IPS-15b (cell line): Measurements from ENCODE around the gene PNKD.

Experiments
- H3K27me3 ChIP-seq: one replicate; pipeline ENCODE4 v1.6.1; 2013; ENCODE audit warnings: low read length; ENCODE audit not compliant: control insufficient read depth, insufficient read depth
- H3K36me3 ChIP-seq: one replicate; pipeline ENCODE4 v1.6.1; 2013; ENCODE audit warnings: low read length; ENCODE audit not compliant: control insufficient read depth, insufficient read depth
- H3K4me1 ChIP-seq: one replicate; pipeline ENCODE4 v1.6.1; 2013; ENCODE audit warnings: mild to moderate bottlenecking, low read length; ENCODE audit not compliant: control insufficient read depth, insufficient read depth
- H3K4me3 ChIP-seq: one replicate; pipeline ENCODE4 v1.5.1; 2013; ENCODE audit warnings: low read depth, low read length
- H3K9ac ChIP-seq: one replicate; pipeline ENCODE4 v1.6.1; 2013; ENCODE audit warnings: low read depth, mild to moderate bottlenecking, low read length
- H3K9me3 ChIP-seq: one replicate; pipeline ENCODE4 v1.6.1; 2013; ENCODE audit warnings: mild to moderate bottlenecking, low read length; ENCODE audit not compliant: control insufficient read depth, insufficient read depth

Gene PNKD

DNA sequence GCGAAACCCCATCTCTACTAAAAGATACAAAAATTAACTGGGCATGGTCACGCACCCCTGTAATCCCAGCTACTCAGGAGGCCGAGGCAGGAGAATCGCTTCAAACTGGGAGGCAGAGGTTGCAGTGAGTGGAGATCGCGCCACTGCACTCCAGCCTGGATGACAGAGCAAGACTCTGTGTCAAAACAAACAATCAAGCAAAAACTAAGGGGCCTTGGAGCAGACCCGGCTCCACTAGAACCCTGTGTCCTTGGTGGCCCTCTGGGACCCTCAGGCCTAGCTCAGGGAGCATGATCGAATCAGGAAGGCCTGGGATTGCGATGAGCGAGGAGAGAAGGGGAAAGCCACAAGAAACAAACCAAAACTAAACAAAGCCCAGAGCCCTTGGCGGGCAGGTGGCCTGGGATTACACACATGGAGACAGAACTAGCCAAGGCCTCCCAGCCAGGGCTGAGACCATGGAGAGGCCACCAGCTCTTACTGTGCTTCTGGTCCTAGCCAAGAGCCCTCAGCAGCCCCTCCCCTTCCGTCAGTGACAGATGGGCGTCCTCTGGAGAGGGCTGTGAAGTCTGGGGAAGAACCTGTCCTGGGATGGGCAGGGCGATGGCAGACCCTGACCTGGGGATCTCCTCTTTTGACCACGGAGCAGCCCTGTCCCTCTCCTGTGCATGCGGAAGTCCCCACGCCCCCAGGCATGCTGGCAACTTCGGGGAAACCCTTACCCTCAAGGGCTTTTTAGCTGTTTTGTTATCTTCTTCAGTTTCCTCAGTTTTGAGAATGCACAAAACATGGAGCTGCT, 58.9 kb downstream of the PNKD start:
- Histone ChIP-seq H3K36me3 (no peaks in the 10 kb centered on the region), H3K9me3 (no peaks in the 10 kb centered on the region), H3K9ac (no peak overlapping the region), H3K4me3 (no peak overlapping the region), H3K4me1 (peaks cover 2% of the 10 kb centered on the region), H3K27me3 (no peaks in the 10 kb centered on the region)

DNA sequence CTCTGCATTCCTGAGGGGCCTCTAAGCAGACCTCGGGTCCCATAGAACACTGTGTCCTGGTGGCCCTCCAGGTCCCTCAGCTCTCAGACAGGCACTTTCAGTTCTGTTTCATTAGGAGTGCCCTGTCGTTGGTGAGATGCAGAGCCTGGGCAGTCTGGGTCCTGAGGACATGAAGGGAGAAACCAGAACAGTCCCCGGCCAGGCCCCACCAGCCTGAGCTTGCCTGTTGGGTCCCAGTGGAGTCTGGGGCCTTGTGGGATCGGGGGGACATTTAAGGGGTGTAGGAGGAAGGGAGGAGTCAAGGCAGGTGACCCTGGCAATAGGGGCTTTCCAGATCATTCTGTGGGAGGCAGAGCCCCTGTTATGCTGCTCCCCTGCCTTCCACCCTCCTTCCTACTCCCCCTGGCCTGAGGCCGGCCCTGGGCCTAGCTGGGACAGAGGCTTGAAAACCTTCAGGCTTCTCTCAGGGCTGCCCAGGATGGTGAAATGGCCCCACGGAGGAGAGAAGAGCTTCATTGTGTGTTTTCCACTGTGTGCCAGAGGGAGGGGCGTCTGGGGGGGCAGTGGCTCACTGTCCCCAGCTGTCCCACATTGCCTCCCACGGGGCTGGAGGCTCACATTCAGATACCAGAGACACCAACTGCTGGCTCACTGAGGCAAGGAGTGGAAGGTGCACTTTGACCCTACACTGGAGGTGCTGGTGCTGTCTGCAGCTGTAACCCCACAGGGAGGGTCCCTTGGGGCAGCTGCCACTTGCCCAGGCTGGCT, 59.7 kb downstream of the PNKD start:
- H3K36me3 ChIP-seq = no peaks in the 10 kb centered on the region
- no peaks in the 10 kb centered on the region for H3K27me3 ChIP-seq
- H3K9ac ChIP-seq = no peak overlapping the region
- no peaks in the 10 kb centered on the region for H3K9me3 ChIP-seq
- H3K4me1 ChIP-seq = no peaks in the 10 kb centered on the region
- H3K4me3 ChIP-seq = no peak overlapping the region

DNA sequence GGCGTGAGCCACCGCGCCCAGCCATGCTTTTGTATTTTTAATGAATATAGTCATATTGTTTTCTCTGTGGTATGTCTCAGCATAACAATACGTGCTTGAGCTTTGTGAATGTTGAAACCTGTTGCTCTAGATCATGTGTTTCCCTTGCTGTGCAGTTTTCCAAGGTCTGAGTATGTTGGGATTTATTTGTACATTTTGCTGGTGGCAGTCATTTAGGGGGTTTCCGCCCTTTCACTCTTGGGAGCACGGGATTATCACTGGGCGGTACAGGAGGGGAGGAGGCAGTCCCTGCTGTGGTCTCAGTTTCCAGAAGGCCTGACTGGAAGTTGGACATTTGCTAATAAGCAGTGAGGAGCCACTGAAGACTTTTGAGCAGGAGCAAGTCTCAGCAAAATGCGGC, 61.4 kb downstream of the PNKD start:
- H3K36me3 ChIP-seq = no peaks in the 10 kb centered on the region
- no peaks in the 10 kb centered on the region for H3K9me3 ChIP-seq
- no peaks in the 10 kb centered on the region for H3K4me1 ChIP-seq
- H3K9ac ChIP-seq = no peak overlapping the region
- H3K4me3 ChIP-seq = no peak overlapping the region
- H3K27me3 ChIP-seq = no peaks in the 10 kb centered on the region

DNA sequence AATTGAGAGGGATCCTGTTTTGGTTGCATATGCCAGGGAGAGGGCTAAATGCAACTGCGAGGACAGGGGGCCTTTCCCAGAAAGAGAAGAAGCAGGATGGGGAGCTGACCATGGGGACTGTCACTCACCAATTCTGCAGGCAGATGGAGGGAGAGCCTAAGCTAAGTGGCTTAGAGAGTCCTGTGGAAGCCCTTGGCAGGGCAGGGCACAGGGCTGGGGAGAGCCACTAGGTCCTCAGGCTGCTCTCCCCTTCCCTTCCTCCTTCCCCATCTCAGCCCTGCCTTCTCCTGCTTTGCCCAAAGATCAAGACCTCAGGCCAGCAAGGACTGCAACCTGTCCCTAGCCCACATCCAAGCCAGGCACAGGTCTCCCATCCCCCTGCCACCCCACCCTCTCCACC, 62.0 kb downstream of the PNKD start:
- Histone ChIP-seq H3K9ac (no peak overlapping the region), H3K4me3 (no peak overlapping the region), H3K36me3 (no peaks in the 10 kb centered on the region), H3K9me3 (no peaks in the 10 kb centered on the region), H3K27me3 (no peaks in the 10 kb centered on the region), H3K4me1 (no peaks in the 10 kb centered on the region)

DNA sequence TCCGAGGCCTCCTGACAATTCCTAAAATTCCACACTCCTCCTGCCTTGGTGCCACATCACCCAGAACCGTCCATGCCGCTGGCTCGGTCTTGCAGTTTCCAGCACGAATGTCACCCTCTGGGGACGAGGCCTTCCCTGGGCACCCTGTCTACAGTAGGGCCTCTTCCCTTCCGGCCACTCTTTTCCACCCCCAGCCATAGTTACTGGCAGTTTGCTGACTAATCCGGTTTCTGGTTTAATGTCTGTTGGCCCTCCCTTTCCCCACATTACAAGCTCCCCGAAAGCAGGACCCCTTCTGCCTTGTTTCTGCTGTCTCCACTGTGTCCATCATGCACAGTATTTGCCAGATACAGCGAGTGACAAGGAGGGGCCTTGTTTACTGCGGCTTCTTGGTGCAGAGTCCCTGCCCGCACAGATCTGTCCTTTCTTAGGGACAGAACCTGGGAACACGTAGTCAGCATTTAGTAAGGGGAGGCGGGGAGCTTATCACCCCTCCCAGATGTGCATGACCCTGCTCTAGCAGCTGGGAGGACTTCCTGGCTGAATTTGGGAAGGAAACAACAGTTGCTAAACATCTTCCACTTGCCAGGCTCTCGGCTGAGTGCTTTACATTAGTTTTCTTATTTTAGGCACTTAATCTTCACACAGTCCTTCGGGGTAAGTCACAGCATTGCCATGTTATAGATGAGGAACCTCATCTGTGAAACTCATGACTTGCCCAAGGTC, 62.8 kb downstream of the PNKD start:
- Histone ChIP-seq H3K9ac (no peak overlapping the region), H3K27me3 (no peaks in the 10 kb centered on the region), H3K36me3 (no peaks in the 10 kb centered on the region), H3K4me3 (no peak overlapping the region), H3K9me3 (no peaks in the 10 kb centered on the region), H3K4me1 (no peaks in the 10 kb centered on the region)

DNA sequence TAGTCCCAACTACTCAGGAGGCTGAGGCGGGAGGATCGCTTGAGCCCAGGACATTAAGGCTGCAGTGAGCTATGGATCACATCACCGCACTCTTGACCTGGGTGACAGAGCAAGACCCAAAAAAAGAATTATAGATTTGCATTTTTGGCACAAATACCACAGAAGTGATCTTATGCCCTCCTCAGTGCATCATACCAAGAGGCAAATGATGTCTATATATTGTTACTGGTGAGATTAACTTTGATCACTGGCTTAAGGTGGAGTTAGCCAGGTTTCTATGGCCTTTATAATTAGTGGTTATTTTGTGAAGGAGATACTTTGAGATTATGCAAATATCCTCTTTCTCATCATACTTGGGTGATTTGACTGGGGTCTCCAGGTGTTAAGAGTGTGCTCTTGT, 64.2 kb downstream of the PNKD start:
- no peaks in the 10 kb centered on the region for H3K4me1 ChIP-seq
- H3K27me3 ChIP-seq = no peaks in the 10 kb centered on the region
- no peaks in the 10 kb centered on the region for H3K9me3 ChIP-seq
- H3K4me3 ChIP-seq = no peak overlapping the region
- no peak overlapping the region for H3K9ac ChIP-seq
- H3K36me3 ChIP-seq = no peaks in the 10 kb centered on the region

DNA sequence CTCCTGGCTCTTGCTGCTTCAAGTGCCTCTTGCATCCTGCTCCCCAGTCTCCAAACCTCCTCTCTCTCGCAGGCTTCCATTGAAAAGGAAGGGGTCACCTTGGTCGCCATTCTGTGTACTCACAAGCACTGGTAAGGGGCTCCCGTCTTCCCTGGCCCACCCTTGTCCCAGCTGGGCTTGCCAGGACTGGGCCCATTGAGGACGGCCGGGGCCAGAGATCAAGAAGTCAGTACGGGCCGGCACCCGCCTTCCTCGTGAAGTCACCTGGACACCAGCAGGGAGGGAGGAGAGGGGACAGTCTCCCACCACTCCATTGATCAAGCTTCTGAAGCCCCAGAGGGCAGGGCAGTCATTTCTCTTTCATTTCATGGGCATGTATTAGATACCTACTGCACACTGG, 70.3 kb downstream of the PNKD start:
- no peaks in the 10 kb centered on the region for H3K27me3 ChIP-seq
- no peak overlapping the region for H3K4me3 ChIP-seq
- no peaks in the 10 kb centered on the region for H3K9me3 ChIP-seq
- no peaks in the 10 kb centered on the region for H3K36me3 ChIP-seq
- H3K4me1 ChIP-seq = no peaks in the 10 kb centered on the region
- H3K9ac ChIP-seq = no peak overlapping the region

DNA sequence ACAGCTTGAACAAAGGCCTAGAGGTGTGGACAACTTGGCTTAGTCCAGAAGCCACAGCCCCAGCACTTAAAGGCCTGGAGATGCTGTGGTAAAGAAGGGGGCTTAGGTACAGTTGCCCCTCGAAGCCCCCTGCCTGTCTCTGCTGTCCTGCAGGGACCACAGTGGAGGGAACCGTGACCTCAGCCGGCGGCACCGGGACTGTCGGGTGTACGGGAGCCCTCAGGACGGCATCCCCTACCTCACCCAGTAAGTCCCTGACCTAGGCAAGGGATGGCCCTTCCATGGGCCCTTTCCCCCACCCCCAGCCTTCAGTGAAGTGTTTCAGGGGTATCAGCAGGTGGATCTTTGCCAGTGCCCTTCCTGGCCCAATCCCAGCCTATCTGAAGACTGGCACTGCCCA, 71.1 kb downstream of the PNKD start:
- H3K9me3 ChIP-seq = no peaks in the 10 kb centered on the region
- H3K4me3 ChIP-seq = no peak overlapping the region
- no peaks in the 10 kb centered on the region for H3K36me3 ChIP-seq
- H3K9ac ChIP-seq = no peak overlapping the region
- H3K27me3 ChIP-seq = no peaks in the 10 kb centered on the region
- no peaks in the 10 kb centered on the region for H3K4me1 ChIP-seq

DNA sequence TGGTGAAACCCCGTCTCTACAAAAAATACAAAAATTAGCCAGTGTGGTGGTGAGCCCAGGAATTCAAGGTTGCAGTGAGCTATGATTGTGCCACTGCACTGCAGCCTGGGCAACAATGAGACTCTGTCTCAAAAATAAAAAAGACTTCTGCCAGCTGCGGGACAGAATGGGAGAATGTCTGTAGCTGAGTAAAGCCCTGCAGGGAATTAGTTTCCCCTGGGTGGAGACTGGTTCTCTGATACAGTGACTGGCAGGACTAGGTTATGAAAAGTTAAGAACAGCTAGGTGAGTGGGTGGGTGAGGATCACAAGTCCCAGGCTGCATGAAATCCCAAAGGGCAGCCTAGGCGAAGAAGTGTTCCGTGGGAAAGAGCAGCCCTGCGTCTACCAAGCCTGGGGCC, 72.5 kb downstream of the PNKD start:
- no peaks in the 10 kb centered on the region for H3K4me1 ChIP-seq
- H3K9ac ChIP-seq = no peak overlapping the region
- no peak overlapping the region for H3K4me3 ChIP-seq
- H3K36me3 ChIP-seq = no peaks in the 10 kb centered on the region
- no peaks in the 10 kb centered on the region for H3K9me3 ChIP-seq
- H3K27me3 ChIP-seq = no peaks in the 10 kb centered on the region

DNA sequence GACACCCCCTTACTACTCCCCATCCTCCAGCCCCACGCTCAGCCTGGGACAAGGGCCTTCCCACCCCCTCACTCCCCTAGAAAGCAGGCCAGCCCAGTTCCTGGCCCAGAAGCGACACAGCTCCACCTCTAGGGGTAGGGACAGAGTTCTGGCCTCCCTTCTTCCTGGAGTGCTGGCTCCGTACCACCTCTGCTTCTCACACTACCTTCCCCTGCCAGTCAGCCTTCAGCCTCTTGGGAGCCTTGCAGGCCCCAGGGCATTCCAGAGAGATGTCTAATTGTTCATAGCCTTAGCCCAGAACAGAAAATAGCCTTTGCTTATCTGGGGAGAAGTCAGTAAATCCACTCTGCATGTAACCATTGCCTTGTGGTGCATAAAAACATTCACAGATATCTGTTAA, 73.3 kb downstream of the PNKD start:
- no peaks in the 10 kb centered on the region for H3K4me1 ChIP-seq
- H3K9ac ChIP-seq = no peak overlapping the region
- no peaks in the 10 kb centered on the region for H3K9me3 ChIP-seq
- no peaks in the 10 kb centered on the region for H3K27me3 ChIP-seq
- H3K36me3 ChIP-seq = no peaks in the 10 kb centered on the region
- no peak overlapping the region for H3K4me3 ChIP-seq

DNA sequence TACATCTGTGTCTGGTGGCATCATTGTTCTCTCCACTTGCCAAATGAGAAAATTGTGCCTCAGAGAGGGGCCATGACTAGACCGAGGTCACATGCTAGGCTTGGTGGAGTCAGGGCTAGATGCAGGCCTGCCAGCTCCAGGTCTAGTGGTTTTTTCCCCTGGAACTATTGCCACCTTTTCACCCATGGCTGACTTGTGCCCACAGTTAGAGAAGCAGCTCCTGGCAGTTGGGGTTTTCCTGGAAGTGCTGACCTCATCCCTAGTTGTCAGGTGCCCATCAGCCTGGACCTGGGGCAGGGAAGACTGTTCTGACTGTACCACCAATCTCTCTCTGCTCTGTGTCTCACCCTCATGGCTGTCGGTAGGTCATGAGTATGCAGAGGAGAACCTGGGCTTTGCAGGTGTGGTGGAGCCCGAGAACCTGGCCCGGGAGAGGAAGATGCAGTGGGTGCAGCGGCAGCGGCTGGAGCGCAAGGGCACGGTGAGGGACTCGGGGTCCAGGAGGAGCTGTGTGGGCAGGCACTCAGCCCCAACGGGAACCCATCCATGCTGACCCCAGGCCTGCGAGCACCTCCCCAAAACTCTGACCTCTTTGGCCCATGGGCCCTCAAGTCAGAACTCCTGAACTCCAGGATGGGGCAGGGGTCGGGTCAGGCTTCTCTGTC, 73.9 kb downstream of the PNKD start:
- H3K4me1 ChIP-seq = no peaks in the 10 kb centered on the region
- no peaks in the 10 kb centered on the region for H3K36me3 ChIP-seq
- H3K4me3 ChIP-seq = no peak overlapping the region
- no peaks in the 10 kb centered on the region for H3K27me3 ChIP-seq
- H3K9ac ChIP-seq = no peak overlapping the region
- H3K9me3 ChIP-seq = no peaks in the 10 kb centered on the region
